GM12872 (cell line): ENCODE measurements around the gene CABP2.
A peak's percentile ranks its signal among the peaks of the same experiment; 100 is the strongest.

Experiments
- CTCF ChIP-seq: IDR thresholded peaks from 3 replicates; pipeline ENCODE4 v1.5.1; 2011; ENCODE audit warnings: low read depth, mild to moderate bottlenecking, low read length, moderate library complexity; ENCODE audit not compliant: insufficient read depth

Gene CABP2

GRCh38 chr11:67489203-67489884 is 33.9 kb downstream of the CABP2 start:
- no peak for TF ChIP-seq CTCF

- TF ChIP-seq CTCF: no peak
These were observed 36.6 kb downstream of the CABP2 start for GRCh38 chr11:67486481-67487195.

GRCh38 chr11:67484847-67485311 is 38.4 kb downstream of the CABP2 start:
- no peak for TF ChIP-seq CTCF

- no peak for TF ChIP-seq CTCF
These were observed 39.2 kb downstream of the CABP2 start for GRCh38 chr11:67483831-67484665.

GRCh38 chr11:67482827-67483798 is 40.1 kb downstream of the CABP2 start, which contains the start of gene AIP:
AIP (plus strand) TSS chr11:67483026; CDS start chr11:67483159, 133 bp downstream.
- TF ChIP-seq CTCF: peak; percentile 34

- no peak for TF ChIP-seq CTCF
These were observed 40.9 kb downstream of the CABP2 start for GRCh38 chr11:67482275-67482826.
